Myocyte (in vitro differentiated cells): ENCODE results near the gene SNX1. TPM values are rescaled to one million over a fixed set of nuclear protein-coding genes. Genes with fewer than 3 reads are reported as not detected.

Experiments used
- DNase-seq: peaks from one replicate; pipeline ENCODE4 v3.0.0-alpha.2; 2012; ENCODE audit warnings: low read depth
- total RNA-seq: library from RNA; depleted of rRNA; stranded (reverse); fragments of >200 nt; gene quantifications from 2 replicates; pipeline ENCODE4 v1.2.3, GENCODE V29; 2014

SNX1 gene
- total RNA-seq, 1 donor from 2014 or later = 27.8 TPM

DNA sequence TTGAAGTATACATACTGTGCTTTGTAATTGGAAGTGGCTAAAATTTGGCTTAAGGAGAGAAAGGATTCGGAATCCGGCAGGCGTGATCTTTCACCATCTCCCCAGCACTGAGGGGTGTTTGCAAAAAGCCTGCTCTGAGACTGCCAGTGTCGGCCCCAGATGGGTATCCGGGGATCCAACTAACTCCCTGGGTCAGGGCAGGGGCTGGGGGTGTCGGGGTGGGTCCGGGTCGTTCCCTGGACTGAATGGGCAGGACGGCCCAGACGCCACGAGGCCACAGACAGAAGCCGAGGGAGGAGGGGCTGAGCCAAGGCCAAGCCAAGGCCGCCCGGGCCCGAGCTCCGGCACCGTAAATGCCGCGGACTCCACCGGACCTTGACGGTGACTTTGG lies 66.7 kb downstream of the SNX1 start:
- no peak for DNase-seq

DNA sequence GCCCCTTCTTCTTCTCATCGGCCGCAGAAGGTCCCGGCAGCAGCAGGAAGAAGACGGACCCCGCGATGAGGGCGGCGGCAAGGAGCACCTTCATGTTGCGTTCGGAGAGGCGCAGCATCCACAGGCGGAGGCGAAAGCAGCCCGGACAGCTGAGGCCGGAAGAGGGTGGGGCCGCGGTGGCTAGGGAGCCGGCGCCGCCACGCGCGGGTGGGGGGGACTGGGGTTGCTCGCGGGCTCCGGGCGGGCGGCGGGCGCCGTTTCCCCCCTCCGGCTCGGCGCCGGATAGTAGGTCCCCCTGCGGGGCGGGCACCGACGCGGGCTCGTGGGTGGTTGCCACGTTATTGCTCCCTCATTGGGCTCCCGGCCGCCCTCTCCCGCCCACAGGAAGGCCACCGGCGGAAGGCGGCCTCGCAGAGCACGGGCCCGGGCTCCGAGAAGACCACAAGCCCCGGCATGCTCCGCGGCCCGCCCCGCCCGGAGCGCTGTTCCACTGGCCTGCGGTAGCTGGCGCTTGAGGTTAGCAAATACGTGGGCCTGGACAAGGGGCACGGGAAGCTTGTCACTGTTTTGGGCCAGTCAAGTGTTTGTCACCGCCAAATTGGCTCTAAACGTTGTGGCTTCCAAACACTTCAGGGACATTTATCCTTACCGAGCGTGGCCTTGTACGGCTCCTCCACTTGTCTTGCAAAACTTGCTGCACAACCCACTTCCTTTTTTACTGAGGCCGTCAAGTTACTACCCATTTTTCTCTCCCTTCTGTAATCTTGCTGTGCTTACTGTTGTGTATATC lies 67.3 kb downstream of the SNX1 start, which contains the start of gene PPIB:
TSS of gene PPIB (minus strand) at position 154 of the 790 bp plus-strand sequence. CDS start at position 118, 36 bp downstream.
- DNase-seq = peak; percentile 98

DNA sequence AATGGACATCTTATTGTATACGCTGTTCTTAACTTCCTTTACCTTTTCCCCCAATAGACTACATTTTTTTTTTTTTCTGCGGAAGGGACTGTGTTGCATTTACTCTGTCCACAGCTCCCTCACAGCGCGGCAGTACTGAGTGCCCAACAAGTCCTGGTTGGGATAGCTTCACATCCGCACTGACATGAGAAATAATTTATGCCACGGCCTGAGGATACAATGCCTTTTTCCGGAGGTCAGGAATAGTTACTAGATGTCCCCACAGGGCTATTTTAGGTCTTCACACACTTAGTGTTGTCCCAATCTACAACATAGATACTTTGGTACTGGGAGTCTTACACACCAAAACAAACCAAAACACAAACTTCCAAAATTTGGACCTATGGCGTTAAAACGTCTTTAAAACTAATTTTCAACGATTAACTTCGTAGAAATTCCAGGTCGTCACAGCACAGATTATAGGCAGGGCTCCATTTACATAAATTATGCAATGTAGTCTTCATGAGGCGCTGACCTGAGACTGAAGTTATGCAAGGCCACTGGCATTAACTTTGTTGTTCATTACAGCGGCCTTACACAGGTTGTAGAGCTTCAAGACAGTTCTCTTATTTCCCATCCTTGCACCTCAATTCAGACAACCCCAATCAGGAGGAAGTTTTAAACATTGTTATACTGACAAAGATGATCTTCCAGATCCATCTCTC lies 68.0 kb downstream of the SNX1 start:
- peak; percentile 41 for DNase-seq

DNA sequence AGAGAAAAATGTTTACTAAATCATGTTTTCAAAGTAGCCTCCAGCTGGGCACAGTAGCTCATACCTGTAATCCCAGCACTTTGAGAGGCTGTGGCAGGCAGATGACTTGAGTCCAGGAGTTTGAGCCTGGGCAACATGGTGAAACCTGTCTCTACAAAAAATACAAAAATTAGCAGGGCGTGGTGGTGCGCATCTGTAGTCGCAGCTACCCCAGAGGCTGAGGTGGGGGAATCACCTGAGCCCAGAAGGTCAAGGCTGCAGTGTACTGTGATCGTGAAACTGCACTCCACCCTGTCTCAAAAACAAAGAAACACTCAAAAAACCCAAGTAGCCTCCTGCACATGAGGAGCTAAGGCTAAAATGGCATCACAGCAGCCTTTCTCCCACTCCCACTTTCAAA lies 68.7 kb downstream of the SNX1 start:
- DNase-seq = no peak

DNA sequence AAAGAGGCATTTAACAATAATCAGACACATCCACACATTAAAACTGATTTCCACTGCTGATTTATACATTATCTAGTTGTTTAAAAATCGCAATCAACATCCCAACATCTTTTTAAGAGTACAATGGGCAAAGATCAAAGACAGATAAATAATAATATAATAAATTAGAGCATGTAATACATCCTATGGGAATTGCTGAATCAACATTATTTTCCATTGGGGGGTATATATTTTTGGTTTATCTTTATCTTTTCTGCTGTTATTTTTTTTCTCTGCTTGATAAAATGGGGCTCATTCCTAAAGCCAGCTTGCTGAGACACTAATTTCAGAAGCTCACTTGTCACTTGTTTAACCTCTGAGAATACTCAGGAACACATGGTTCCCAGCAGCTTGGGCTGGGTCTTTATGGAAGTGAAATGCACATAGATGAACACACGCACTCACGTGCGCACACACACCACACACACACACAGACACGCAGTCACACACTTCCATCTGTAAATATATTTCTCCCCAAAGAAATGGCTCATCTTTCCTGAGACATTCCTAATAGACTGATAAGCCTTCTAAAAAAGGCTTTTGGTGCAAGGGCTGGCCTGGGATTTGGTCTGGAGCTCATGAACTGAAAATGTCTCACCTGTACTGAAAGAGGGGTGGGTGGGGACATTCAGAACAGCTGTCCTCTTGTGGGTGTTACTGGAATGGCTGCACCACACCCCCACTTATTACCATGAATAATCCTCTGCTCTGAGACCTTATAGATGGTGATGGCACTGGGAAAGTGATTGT lies 70.5 kb downstream of the SNX1 start:
- DNase-seq = peak; percentile 76

DNA sequence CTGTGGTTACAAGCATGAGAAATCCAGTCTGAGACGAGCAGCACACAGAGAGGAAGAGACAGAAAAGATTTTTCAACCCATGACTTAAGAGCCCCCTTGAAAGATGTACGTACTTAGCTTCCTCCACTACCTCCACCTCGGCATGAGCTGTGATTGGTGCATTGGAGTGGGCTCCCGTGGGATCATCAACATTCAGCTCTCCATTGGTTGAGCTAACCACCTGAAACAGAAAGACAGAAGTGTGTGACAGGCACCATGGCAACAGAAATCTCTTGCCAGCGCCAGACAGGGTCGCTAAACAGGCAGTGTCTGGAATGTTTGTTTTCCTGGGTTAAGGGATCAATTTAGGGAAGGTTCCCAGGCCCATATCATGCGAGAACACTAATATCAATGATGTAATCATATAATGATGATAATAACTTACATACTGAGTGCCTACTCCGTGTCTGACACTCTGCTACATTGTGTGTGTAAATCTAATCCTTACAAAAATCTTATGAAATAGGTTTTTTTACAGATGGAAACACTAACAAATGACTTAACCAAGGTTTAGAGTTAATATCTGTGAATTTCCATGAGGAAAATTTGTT lies 84.5 kb downstream of the SNX1 start:
- no peak for DNase-seq

DNA sequence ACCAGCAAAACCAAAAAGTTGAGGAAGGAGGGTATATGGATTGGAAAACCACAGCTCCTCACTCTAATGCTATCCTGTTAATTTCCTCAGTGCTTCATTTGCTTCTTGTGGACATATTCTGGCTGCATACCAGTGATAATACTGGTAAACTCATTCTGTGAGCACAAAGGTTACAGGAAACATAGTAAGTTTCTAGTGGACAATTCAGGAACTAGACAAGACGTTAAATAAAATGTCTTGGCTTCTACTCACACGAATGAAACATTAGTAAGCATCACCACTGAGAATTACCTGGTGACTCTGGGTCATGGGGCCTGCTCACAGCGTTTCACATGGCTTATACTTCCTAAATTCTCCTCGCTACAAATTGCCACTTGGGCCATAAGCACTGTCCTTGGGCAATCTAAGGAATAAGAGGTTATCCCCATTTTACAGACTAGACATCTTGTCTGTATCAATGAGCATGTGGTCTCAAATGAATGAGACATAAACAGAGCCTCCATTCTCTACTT lies 87.1 kb downstream of the SNX1 start:
- no peak for DNase-seq

DNA sequence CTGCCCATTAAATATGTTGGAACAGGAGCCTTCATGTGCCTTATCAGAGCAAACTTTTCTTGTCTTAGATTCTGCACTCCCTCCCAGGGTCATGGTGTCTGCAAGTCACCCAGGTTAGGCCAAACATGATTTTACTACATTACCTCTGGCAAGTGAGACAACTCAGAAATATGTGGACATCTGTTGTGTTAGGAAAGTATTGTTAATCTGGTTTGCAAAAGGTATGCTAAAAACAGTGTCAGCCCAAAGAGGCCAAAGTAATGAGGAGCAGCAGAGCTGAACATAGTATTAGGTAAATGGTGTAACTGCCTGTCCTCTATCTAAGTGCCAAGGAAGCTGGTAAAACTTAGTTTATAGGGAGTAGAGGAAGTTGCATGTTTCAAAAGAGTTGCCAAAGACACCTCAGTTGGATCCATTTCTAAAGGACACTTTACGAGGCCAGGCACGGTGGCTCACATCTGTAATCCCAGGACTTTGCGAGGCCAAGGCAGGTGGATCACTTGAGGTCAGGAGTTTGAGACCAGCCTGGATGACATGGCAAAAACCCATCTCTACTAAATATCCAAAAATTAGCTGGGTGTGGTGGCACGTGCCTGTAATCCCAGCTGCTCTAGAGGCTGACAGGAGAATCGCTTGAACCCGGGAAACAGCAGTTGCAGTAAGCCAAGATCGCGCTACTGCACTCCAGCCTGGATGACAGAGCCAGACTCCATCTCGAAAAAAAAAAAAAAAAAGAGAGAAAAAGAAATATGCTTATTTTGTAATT lies 89.5 kb downstream of the SNX1 start:
- no peak for DNase-seq

DNA sequence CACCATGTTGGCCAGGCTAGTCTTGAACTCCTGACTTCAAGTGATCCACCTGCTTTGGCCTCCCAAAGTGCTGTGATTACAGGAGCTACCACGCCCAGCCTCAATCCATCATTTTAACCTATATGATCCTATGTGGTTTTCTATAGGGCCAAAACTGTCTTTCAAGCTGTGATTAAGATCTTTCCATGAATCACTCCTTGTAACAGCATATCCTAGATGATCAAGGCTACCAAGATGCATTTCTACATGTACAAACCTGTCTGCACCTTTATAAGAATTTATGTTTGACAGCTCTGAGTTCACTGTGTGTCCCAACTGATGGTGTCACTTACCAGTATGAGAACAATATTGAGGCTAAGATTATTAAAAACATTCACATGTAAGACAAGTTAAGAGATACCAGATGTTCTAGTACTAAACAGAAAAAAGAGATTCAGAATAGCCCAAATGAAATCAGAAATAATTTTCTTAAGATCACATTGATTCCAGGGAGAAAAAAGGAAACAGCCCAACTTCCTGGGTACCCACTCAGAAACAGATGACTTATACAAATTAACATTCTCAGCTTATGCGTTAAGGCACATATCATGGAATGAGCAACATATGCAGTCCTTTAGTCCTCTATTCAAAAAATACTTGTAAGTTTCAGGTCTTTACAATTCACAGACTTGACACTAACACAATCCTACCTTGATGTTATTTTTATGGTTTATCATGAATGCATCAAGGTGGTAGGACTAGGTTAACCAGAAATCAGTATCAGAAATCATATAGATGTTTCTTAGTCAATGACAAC lies 91.8 kb downstream of the SNX1 start:
- no peak for DNase-seq

Other genes starting within 250 kb of the SNX1 start
- 0.21 and 0.53 TPM in 2 replicates for gene DAPK2, start 49.5 kb upstream of the SNX1 start, total RNA-seq
- gene CIAO2A, start 2.1 kb upstream of the SNX1 start, total RNA-seq = 46.3 and 55.7 TPM in 2 replicates
- 0.16 TPM in 1 of 2 replicates, not detected in the other for gene SNX22, start 55.7 kb downstream of the SNX1 start, total RNA-seq
- 215 and 241 TPM in 2 replicates for gene PPIB, start 67.0 kb downstream of the SNX1 start, total RNA-seq